IMR-90 (cell line): Measurements from ENCODE around the gene PLAGL1.

Experiments
- CEBPB ChIP-seq: IDR thresholded peaks from 2 replicates; pipeline ENCODE4 v1.6.1; 2012; ENCODE audit warnings: low read depth, low read length, improper control_type of control experiment
- CHD1 ChIP-seq: IDR thresholded peaks from 2 replicates; pipeline ENCODE4 v1.6.1; 2012; ENCODE audit warnings: low read depth, low read length, improper control_type of control experiment
- CTCF ChIP-seq: conservative IDR thresholded peaks from 2 replicates; pipeline ENCODE4 v1.5.1; 2012; ENCODE audit warnings: mild to moderate bottlenecking, low read depth, low read length, improper control_type of control experiment
- MAZ ChIP-seq: IDR thresholded peaks from 2 replicates; pipeline ENCODE4 v1.6.1; 2012; ENCODE audit warnings: low read depth, mild to moderate bottlenecking, low read length, improper control_type of control experiment, moderate library complexity, borderline replicate concordance
- POLR2A ChIP-seq: IDR thresholded peaks from 2 replicates; pipeline ENCODE4 v1.6.1; 2012; ENCODE audit warnings: mild to moderate bottlenecking, low read depth, low read length
- RAD21 ChIP-seq: IDR thresholded peaks from 2 replicates; pipeline ENCODE4 v1.6.1; 2012; ENCODE audit warnings: low read length, improper control_type of control experiment
- RFX5 ChIP-seq: IDR thresholded peaks from 2 replicates; pipeline ENCODE4 v1.8.0; 2012; ENCODE audit warnings: low read depth, mild to moderate bottlenecking, low read length, moderate library complexity
- SMC3 ChIP-seq: fragments of 150-350 bp; IDR thresholded peaks from 2 replicates; pipeline ENCODE4 v1.6.1; 2016; ENCODE audit warnings: low read depth, mild to moderate bottlenecking, antibody characterized with exemption, low read length, moderate library complexity
- USF2 ChIP-seq: fragments of 150-350 bp; IDR thresholded peaks from 2 replicates; pipeline ENCODE4 v1.6.1; 2017; ENCODE audit warnings: mild to moderate bottlenecking, antibody characterized with exemption, low read length, low read depth

- TF ChIP-seq RFX5: no peak
- TF ChIP-seq MAZ: no peak
- no peak for TF ChIP-seq POLR2A
- TF ChIP-seq CTCF: no peak
- TF ChIP-seq CHD1: no peak
- no peak for TF ChIP-seq CEBPB
- no peak for TF ChIP-seq USF2
- no peak for TF ChIP-seq RAD21
- TF ChIP-seq SMC3: no peak
These were observed 31.2 kb downstream of the PLAGL1 start for GRCh38 chr6:143976806-143977349.
